OCI-LY7 (cell line): ENCODE data around the gene TGFB1. TPM values are rescaled to one million over a fixed set of nuclear protein-coding genes. Genes with fewer than 3 reads are reported as not detected.

Source experiments
- BruUV-seq: library from RNA; stranded (reverse); fragments of 400-500 nt; replicated peaks from 2 replicates; lab custom pipeline; 2021; lab: Mats Ljungman, UMichigan
- CTCF ChIA-PET: fragments of 300-600 bp; sonication (Branson Sonifier 250); formaldehyde crosslinking; loops from one replicate; lab custom pipeline; 2022; ENCODE audit warnings: antibody characterized with exemption; ENCODE audit not compliant: unreplicated experiment; lab: Charles Lee
- POLR2A ChIA-PET: fragments of 300-600 bp; sonication (Branson Sonifier 250); formaldehyde crosslinking; loops from one replicate; lab custom pipeline; 2022; ENCODE audit warnings: antibody characterized with exemption; lab: Charles Lee
- DNase-seq: peaks from one replicate; pipeline ENCODE4 v3.0.0-alpha.2; 2015; ENCODE audit warnings: low spot score
- H2AFZ ChIP-seq: fragments of 200-600 bp; sonication (generic), shearing (Covaris generic); 2 replicates; pipeline ENCODE4 v1.6.1; 2014; ENCODE audit warnings: mild to moderate bottlenecking, antibody characterized with exemption, low read length, moderate library complexity
- H3K27ac ChIP-seq: fragments of 200-600 bp; sonication (generic); 2 replicates; pipeline ENCODE4 v1.5.1; 2014; ENCODE audit warnings: mixed run types, low read depth, mild to moderate bottlenecking, moderate library complexity, low read length, inconsistent platforms; ENCODE audit not compliant: poor library complexity, severe bottlenecking
- H3K36me3 ChIP-seq: fragments of 200-600 bp; sonication (generic); 2 replicates; pipeline ENCODE4 v1.6.1; 2014; ENCODE audit warnings: mild to moderate bottlenecking, antibody characterized with exemption, low read length, moderate library complexity, mixed read lengths; ENCODE audit not compliant: insufficient read depth
- H3K4me1 ChIP-seq: fragments of 200-600 bp; sonication (generic); 2 replicates; pipeline ENCODE4 v1.5.1; 2014; ENCODE audit warnings: mild to moderate bottlenecking, low read length; ENCODE audit not compliant: insufficient read depth, poor library complexity, severe bottlenecking
- H3K4me2 ChIP-seq: fragments of 200-600 bp; sonication (generic); 2 replicates; pipeline ENCODE4 v1.6.1; 2014; ENCODE audit warnings: mild to moderate bottlenecking, low read length
- H3K4me3 ChIP-seq: fragments of 200-600 bp; sonication (generic); 2 replicates; pipeline ENCODE4 v1.5.1; 2014; ENCODE audit warnings: mild to moderate bottlenecking, low read depth, low read length; ENCODE audit not compliant: poor library complexity, severe bottlenecking
- H3K79me2 ChIP-seq: fragments of 200-600 bp; sonication (generic); 2 replicates; pipeline ENCODE4 v1.6.1; 2016; ENCODE audit warnings: low read depth, mild to moderate bottlenecking, low read length, moderate library complexity, mixed read lengths; ENCODE audit not compliant: insufficient read depth
- H3K9me2 ChIP-seq: fragments of 200-600 bp; sonication (generic); 2 replicates; pipeline ENCODE4 v1.6.1; 2016; ENCODE audit warnings: mild to moderate bottlenecking, low read length, mixed read lengths; ENCODE audit not compliant: insufficient read depth
- H3K9me3 ChIP-seq: fragments of 200-600 bp; sonication (generic); 2 replicates; pipeline ENCODE4 v1.6.1; 2014; ENCODE audit warnings: mild to moderate bottlenecking, mixed run types, low read length, mixed read lengths
- H4K20me1 ChIP-seq: fragments of 200-600 bp; sonication (generic); 2 replicates; pipeline ENCODE4 v1.6.1; 2014; ENCODE audit warnings: mild to moderate bottlenecking, antibody characterized with exemption, low read length, moderate library complexity, mixed read lengths; ENCODE audit not compliant: insufficient read depth
- EZH2phosphoT487 ChIP-seq: fragments of 200-600 bp; sonication (generic); IDR thresholded peaks from 2 replicates; pipeline ENCODE4 v1.6.1; 2018; ENCODE audit warnings: low read depth, borderline replicate concordance, mild to moderate bottlenecking, mixed run types, antibody characterized with exemption, low read length, moderate library complexity, mixed read lengths
- intact Hi-C: fragments of 100-400 bp; cut with micrococcal nuclease; formaldehyde crosslinking; loops from one replicate; pipeline ENCODE4 v1.10.0; 2022; ENCODE audit not compliant: unreplicated experiment
- total RNA-seq, 2 experiments: library from RNA; depleted of rRNA in 1 of 2; stranded (reverse); fragments of >200 nt in 1 of 2; shearing (Covaris generic) in 1 of 2; gene quantifications; 2 replicates each; pipeline ENCODE4 v1.2.3, GENCODE V29; 2014 to 2022
- TF ChIP-seq, protein P1 (sequence below): fragments of 200-600 bp; sonication (generic); conservative IDR thresholded peaks from 2 replicates; pipeline ENCODE4 v1.5.1; 2014; ENCODE audit warnings: mild to moderate bottlenecking, antibody characterized with exemption, low read length, moderate library complexity, mixed read lengths

The TGFB1 gene
- total RNA-seq, 2 experiments from 2014 or later, result 15.5 to 88.8 TPM

DNA sequence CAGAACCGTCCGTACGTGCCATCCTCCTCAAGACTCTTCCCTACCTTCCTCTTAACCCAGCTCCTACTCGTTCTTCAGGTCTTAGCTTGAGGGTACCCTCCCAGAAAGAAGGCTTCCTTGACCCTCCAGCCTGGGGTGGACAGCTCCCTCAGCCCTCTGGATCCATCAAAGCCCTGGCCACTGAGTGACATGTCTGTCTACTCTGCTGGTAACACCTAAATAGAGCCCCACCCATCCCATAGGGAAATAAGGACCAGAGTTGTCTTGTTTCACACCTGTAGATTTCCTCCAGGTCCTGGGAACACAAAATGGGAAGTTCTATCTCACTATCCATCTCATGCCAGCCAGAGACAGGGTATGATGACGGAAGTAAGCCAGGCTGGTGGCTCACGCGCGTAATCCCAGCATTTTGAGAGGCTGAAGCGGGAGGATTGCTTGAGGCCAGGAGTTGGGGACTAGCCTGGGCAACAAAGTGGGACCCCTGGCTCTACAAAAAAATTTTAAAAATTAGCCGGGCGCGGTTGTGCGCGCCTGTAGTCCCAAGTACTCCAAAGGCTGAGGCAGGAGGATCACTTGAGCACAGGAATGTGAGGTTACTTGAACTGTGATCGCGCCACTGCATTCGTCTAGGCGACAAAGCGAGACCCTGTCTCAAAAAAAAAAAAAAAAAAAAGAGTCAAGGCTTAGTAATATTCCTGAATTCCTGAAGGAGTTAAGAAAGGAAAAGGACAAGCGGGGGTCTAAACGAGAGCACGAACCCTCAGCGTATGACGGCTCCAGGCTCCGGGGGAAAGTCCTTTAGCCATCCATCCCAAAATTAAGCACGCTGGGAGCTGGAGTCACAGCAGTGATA is 44.3 kb downstream of the TGFB1 start:
- H3K79me2 ChIP-seq, result peaks cover 18% of the 10 kb centered on the region
- BruUV-seq, result TSS peak; percentile 85

DNA sequence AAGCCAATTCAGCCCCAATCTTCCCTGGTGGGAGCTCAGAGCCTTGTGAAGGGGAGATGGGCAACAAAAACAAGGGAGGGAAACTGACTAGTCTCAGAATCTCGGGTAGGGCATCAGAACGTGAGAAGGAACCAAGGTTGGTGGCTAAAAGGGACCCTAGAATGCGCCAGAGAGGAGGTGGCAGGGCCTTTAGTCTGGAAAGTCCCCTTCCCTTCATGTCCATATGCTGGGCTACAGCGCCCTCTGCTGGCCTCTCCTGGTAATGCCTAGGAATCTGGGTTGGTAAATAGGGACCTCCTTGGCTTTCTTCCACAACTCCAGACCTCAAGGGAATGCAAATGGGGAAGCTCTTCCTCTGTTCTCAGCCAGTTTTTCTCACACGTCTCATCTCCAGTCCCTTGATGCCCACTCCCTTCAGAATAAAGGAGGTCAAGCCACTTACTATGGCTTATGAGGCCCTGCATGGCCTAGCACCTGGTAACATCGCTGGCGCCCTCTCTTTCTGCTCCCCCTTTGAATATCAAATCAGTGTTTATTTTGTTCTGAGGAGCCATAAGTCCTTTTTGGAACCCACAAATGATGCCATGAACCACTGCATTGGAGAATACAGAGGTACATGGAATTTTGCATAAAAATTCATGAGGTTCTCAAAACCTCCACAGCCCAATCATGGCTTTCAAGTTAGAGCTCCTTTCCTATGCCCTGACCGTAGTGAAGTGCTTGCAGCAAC is 45.1 kb downstream of the TGFB1 start:
- CTCF ChIA-PET, result interaction anchor here (1.0 kb wide), 1 partner anchor 10 kb away, joined by 5 read pairs; no protein-coding TSS in a partner anchor
- POLR2A ChIA-PET, result interaction anchor here (0.6 kb wide), 1 partner anchor 146 kb away, joined by 6 read pairs; no protein-coding TSS in a partner anchor
- Histone ChIP-seq H3K4me1 (peaks cover 44% of the 10 kb centered on the region), H2AFZ (no peak overlapping the region), H3K36me3 (peaks cover 76% of the 10 kb centered on the region), H3K9me2 (no peaks in the 10 kb centered on the region), H3K9me3 (no peaks in the 10 kb centered on the region), H3K79me2 (peaks cover 18% of the 10 kb centered on the region), H3K4me3 (no peak overlapping the region), H4K20me1 (no peaks in the 10 kb centered on the region), H3K27ac (peak overlapping the region; percentile 68), H3K4me2 (peak overlapping the region; percentile 99)
- intact Hi-C loops, result loop anchor here (1.0 kb wide), 1 partner anchor 104 kb away; no protein-coding TSS in a partner anchor
- no peak for TF ChIP-seq EZH2phosphoT487
- TF ChIP-seq, protein P1, sequence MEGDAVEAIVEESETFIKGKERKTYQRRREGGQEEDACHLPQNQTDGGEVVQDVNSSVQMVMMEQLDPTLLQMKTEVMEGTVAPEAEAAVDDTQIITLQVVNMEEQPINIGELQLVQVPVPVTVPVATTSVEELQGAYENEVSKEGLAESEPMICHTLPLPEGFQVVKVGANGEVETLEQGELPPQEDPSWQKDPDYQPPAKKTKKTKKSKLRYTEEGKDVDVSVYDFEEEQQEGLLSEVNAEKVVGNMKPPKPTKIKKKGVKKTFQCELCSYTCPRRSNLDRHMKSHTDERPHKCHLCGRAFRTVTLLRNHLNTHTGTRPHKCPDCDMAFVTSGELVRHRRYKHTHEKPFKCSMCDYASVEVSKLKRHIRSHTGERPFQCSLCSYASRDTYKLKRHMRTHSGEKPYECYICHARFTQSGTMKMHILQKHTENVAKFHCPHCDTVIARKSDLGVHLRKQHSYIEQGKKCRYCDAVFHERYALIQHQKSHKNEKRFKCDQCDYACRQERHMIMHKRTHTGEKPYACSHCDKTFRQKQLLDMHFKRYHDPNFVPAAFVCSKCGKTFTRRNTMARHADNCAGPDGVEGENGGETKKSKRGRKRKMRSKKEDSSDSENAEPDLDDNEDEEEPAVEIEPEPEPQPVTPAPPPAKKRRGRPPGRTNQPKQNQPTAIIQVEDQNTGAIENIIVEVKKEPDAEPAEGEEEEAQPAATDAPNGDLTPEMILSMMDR, result peak; percentile 98
- peak; percentile 86 for DNase-seq
- no TSS peak for BruUV-seq

More for the DNA sequence above, 44.3 kb downstream of the TGFB1 start:
- intact Hi-C loops, result loop anchor here (2.0 kb wide), 2 partner anchors 17 to 43 kb away; partner anchors contain the start of gene TGFB1
- Histone ChIP-seq H2AFZ (peak overlapping the region; percentile 63; the same call in 1 of the 2 replicates), H3K4me3 (peak overlapping the region; percentile 77), H3K4me1 (peaks cover 44% of the 10 kb centered on the region), H3K4me2 (peak overlapping the region; percentile 99), H3K27ac (peak overlapping the region; percentile 68), H3K36me3 (peaks cover 72% of the 10 kb centered on the region), H3K9me2 (no peaks in the 10 kb centered on the region), H4K20me1 (no peaks in the 10 kb centered on the region), H3K9me3 (no peaks in the 10 kb centered on the region)
- TF ChIP-seq EZH2phosphoT487, result no peak
- TF ChIP-seq, protein P1, result no peak
- DNase-seq, result no peak
- CTCF ChIA-PET, result no interaction called here
- POLR2A ChIA-PET, result no interaction called here
